ENCODE data around the gene TPX2.

TPX2 gene

DNA sequence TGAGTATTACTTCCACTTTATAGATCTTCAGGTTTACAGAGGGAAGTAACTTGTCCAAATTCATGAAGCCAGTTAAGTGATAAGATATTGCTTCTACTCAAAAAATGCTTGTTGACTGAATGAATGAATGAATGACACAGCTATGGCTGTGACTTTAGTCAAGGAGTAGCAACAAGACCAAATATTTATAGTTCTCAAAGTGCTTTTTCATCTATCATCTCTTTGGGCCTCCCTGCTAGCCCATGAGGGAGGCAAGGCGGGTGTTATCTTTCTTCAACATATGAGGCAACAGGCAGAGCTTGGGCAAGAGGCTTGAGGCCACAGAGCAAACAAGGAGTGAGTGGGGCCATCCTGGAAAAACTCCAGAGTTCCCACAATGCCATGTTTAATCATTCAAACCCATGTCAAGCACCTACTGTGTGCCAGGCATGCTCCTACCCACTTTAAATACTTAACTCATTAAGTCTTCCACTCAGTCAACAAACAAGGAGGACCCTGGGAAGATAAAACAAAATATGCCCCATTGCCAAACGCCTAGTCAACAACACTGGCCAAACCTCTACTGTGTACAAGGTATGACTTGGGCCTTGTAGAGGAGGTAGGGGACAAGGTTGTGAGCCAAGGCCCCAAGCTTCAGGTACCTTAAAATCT, 32.4 kb upstream of the TPX2 start:
- DNase-seq (ENCODE audit: low spot score) = peak; percentile 72

DNA sequence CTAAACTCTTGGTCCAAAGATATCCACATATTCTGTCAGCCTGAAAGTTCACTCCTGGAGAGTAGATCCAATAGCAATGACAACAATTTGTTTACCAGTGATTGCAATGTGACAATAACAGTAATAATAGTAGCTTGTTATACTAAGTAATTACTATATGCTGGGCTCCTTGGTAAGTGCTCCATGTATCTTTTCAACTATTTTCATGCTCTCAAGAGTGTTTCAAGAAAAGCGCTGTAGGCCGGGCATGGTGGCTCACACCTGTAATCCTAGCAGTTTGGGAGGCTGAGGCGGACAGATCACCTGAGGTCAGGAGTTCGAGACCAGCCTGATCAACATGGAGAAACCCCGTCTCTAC, 31.9 kb upstream of the TPX2 start:
- DNase-seq (ENCODE audit: low spot score) = no peak

DNA sequence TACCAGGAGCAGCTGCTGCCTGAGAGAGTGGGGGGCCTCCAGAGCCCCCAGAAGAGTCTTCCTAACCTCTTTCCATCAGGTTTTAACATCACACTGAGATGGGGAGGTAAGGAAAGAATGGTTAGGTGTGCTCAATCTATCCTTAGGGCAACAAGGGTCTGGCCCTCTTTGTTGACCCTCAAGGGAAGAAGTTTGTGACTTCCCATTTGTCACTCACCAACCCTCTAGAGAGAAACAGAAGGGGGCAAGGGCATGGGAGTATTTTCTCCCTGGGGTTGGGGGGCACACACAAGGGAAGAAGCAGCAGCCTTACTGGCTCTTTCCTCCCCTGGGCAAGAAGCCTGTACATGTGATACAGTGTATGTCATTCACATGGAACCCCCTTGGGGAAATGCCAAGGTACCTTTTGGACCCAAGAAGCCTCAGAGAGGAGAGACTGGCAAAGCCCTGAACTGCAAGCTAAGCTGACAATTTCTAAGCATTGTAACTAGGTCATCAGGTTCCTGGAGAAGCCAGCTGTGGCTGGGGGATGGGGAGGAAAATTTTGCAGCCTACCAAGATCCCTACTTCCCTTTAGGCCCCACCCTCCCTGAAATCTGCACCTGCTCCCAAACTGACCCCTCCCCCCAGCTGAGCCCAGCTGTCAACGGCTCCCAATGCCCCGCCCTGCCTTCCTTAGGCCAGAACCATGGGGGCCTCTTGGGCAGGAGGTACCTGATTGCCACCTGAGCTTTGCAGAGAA, 30.9 kb upstream of the TPX2 start:
- DNase-seq (ENCODE audit: low spot score) = no peak

DNA sequence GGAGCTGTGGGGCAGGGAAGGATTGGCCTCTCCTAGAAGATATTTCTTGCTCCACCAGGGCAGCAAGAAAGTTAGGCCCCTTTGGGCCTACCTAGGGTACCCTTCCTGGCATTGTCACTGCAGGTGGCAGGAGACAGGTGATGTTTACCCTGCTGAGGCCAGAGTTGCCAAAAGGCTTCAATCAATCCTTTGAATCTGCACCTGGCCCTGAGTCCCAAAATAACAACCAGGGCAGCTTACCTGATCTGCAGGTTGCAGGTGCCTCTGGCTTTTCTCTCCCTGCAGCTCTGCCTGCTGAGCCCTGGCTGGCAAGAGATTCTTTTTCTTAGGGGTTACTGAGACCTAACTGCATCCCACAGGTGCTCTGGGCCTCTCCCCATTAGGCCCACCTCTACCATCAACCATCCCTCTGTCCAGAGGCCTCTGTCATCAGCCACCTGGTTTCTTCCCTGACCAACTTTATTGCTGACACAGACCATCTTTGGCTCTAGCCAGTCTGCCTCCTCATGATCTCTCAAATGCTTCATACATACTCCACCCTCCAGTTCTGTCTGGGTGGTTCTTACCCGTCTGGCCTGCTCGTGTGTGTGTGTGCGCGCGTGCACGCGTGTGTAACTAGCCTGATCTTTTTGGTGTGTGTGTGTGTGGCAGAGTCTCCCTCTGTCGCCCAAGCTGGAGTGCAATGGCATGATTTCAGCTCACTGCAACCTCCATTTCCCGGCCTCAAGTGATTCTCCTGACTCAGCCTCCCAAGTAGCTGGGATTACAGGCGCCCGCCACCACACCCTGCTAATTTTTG, 30.2 kb upstream of the TPX2 start:
- no peak for DNase-seq (ENCODE audit: low spot score)

DNA sequence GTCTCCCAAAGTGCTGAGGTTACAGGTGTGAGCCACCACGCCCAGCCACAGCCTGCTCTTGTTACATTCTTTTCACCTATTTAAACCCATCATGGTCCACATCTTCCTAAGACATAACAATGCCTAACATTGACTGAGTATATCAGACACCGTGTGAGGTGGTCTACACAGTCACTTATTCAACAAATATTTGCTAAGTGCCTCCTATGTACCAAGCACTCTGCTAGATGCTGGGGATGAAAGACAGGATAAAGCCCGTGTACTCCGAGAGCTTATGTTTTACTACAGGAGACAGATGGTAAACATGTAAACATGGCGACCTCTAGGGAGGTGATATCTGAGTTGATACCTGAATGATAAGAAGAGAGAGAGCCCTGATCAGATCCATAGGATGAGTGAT, 29.2 kb upstream of the TPX2 start:
- no peak for DNase-seq (ENCODE audit: low spot score)

DNA sequence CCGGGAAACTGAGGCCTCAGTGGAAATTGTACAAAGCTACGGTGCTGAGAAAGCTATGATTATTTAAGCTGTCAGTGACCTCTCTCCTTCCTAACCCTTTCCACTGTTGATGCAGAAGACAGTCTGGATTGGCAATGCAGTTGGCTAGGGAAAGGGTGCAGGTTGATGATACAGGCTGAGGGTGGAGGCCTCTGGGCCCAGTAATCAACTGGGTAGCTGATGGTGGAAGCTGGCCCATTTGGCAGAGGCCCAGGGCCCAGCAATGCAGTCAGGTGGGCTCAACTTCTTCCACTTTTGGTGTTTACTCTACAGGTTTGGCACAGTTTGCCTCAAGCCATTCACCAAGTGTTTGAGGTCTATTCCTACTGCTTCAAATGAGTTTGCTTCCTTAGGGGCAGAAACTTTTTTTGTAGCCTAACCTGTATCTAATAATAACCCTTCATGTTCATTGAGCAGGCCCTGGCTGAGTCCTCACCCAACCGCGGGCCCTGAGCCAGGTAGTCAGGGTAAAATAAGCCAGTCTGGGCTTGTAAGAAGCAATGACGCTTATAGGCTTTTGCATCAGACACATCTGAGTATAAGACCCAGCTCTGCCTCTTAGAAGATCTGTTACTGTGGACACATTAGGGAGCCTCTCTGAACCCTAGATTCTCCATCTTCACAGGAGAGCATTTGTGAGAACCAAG, 28.5 kb upstream of the TPX2 start:
- no peak for DNase-seq (ENCODE audit: low spot score)

DNA sequence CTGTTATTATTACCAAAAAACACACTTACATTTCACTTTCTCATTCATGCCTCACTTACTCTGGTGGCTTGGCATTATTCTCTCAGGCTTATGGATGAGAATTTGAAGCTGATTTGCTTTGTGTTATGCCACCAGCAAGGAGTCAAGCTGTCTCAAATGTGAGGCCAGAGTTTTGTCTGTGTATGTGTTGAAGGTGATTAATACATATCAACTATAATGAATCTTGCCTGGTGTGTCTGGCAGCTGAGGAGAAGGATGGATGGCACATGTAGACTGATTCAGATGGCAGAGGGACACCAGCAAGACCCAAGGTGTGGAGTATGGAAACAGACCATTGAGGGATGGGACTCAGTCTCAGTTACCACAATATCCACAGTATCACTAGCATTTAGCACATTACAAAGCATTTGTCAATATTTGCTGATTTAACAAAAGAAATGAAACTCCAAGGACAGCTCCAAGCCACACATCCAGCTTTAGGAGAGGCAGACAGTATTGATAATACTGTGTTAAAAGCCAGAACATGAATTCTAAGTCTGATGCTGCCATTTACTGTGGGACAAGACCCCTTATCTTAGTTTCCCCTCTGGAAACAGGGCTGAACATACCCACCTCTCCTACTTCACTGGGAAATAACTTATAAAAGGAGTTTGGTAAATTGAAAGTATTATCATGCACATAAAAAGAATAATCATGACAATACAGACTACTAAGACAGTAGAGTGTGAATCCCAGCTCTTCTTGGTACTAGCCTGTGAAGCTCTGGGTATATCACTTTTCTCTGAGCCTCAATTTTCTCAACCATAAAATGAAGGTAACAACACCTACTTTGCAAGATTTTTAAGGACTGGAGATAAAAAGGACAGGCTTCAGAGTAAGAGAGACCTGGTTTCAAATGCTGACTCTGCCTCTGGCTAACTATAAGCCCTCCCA, 27.6 kb upstream of the TPX2 start:
- DNase-seq (ENCODE audit: low spot score) = no peak

DNA sequence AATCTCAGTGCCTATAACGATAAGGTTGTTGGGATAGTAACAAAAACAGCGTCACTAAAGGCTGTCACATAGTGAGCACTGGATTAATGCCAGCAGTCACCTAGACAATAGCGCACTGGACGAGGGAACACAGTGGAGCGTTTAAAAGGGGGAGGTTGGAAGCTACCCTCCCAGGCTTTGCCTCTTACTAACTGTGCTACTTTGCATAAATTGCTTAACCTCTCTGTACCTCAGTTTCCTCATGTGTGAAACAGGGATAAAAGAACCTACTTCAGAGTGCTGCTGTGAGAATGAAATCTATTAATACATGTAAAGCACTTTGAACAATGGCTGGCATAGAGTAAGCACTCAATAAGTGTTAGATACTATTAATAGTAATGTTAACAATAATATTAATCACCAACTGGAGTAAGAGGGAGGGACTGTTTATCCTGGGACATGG, 27.0 kb upstream of the TPX2 start:
- DNase-seq (ENCODE audit: low spot score) = no peak

DNA sequence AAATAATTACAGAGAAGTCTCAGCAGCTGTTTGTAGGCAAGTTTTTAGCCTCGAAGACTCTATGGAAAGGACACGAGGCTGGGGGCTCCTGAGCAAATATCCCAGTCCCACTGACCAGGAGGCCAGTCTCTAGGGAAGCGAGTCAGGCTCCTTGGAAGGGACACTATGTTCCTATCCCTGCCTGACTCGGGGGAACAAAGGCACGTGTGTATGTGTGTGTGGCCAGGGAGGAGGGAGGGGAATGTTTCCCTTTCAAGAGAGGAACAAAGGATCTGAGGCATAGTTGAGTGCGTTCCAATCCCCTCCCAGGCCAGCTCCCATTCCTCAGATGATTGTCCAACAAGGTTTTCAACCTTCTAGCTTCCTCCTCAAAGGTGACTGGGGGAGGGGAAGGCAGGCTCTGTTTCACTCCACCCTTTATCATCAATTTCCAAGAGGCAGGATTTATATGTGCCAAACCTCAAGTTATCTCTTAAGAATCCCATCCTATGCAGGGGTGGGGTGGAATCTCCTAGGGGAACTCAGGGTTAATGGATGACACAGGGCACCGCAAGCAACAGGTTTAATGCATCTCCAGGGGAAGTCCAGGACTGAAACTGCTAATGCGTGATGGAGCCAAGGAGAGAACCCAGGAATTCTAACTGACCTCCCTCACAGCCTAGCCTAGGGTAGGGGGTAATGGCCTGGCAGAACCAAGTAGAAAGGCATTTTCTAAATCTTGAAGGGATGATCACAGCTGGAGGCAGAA, 26.4 kb upstream of the TPX2 start:
- no peak for DNase-seq (ENCODE audit: low spot score)

DNA sequence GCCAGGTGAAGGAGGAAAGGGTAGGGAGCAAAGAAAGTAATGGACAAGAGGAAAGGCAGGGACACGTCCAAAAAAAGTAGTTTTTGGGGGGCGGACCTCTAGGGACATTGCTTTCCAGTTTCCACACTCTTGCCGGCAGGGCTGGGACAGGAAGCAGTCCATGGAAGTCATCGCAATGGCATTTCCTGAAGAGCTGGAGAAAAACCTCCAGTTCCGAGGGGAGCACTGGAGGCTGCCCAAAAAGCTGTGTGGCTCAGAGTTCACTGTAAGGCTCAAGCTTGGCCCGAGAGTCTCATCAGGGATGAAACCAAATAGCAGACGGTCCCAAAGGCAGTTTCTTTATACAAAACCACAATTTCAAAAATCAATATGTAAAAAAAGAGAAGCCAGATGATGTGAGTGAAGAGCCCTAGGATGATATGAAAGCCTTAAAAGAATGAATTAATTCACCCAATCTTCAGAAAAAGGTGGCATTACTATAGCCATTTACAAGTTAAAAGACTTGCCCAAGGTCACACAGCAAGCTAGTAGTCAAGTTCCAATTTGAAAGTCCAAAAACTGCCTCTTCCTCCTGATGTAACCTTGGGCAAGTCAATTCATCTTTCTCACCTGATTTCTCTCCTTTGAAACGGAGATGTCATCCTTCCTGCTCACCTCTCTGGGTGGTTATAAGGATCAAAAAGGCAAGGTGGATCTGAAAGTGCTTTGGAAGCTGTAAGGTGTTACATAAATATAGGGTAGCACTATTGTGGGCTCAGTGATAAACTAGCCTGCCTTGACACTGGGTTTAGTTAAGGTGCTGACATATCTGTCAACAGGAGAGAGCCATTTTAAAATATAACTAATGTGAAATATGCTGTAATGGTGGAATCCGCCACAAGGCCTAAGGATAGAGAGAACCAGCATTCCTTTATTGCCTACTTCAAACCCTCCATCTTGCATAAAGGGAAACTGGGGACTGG, 25.5 kb upstream of the TPX2 start:
- no peak for DNase-seq (ENCODE audit: low spot score)

DNA sequence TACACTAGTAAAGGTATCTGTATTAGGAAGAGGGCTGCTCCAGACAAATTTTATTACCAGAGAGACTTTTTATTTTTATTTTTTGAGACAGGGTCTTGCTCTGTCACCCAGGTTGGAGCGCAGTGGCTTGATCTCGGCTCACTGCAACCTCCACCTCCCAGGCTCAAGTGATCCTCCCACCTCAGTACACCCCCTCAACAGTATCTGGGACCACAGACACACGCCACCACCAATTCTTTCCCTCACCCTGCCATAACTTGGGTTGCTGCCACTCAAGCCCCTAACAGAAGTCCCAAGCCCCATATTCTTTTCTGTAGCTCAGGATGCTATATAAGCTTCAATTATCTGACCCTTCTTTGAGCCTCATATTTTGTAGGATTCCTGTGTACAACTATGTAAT, 23.3 kb upstream of the TPX2 start:
- DNase-seq (ENCODE audit: low spot score) = no peak

DNA sequence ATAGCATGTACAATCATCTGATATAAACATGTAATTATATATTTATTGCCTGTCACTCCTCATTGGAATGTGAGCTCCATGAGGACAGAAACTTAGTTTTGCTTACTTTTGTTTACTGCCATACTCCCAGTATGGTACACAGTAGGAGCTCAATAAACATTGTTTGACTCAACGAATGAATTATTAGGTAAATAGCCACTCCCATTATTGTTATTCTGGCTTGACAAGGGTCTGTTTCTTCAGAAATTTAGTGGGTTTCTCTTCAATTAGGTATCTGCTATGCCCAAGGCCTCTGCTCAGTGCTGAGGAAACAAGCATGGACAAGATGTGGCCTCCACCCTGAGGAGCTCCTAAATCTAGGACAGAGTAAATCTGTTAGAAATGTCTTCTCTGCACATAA, 22.7 kb upstream of the TPX2 start:
- DNase-seq (ENCODE audit: low spot score) = no peak

DNA sequence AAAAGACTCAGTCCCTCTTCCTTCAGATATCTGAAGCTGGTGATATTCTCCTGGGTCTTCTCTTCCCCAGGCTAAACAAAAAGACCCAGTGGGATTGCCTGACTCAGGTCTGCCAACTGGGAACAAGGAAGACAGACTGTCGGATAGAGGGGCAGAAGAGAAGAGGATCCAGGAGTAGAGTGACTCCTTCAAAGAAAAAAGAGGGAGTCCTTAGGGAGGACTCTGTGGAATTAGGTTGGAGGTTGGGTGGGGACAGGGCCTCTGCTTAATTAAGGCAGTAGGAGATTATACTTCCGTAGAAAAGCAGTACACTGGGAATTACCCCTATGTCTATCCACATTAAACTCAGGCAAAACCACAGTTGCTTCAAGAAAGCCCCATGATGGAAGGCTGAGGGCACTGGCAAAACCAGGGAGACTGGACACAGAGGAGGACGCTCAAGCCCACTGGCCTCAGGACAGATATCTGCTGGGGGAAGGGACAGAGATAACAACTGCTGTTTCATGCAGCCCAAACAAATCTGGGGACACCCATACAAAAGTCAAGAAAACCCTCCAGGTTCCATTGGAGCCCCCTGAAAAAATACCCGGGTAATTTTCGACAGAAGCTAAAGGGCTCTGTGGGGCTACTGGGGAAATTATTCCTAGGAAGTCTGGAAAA, 22.1 kb upstream of the TPX2 start:
- DNase-seq (ENCODE audit: low spot score) = no peak

DNA sequence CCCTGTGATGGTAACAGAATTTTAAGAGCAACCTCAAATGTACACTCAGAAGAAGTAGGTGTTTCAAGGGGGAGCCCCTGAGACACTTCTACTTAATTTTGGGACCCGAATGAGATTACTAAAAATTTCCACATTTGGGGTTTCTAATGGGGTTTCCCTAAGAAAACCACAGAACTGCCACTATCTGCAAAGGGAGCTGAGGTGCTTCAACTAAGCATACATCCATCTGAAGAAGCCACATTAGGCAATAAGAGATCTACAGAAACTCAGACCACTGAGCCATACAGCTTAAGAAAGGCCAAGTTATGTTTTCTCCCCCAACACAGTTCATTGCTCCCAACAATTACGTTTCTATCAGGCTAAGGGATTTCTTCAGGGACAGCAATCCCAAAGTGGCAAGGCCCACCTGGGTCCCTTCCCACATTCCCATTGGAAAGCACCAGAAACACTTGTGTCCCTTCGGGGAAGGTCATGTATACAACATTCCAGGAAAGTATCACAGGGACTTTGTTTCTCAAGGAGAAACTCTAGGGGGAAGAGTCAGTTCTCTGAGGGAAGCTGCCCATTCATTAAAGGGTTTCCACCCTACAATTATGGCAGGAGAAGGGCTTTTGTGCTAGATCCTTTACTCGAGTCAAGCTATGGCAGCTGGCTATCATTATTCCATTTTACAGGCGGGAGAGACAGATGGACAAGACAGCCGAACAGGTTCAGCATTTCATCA, 21.4 kb upstream of the TPX2 start:
- no peak for DNase-seq (ENCODE audit: low spot score)

DNA sequence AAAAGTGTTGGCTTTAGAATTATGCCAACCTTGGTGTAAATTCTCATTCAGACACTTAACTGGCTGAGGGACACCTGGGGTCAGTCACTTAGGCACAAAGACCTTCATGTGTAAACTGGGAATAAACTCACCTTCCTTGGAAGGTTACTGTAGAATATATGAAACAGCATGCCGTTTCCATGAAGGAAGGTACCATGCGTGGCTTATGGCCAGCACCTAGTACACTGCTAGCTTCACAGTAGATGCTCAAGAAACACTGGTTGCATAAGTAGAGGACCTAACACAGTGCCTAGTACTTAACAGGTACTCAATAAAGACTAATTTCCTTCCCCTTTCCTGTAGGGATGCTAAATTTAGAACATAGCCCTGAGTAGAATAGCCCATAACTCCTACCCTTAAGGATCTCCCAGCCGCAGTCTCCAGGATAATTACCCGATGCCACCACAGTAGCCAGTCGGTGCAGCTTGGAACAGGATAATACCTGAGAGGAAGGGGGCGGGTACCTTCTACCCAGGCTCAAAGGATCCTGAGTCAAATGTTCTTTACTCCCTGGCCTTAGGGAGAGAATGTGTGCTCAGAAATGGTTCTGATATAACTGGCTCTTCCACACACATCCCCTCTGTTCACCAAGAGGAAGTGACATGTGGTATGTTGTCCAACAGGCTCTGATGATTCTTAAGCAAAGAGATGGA, 20.0 kb upstream of the TPX2 start:
- DNase-seq (ENCODE audit: low spot score) = no peak

DNA sequence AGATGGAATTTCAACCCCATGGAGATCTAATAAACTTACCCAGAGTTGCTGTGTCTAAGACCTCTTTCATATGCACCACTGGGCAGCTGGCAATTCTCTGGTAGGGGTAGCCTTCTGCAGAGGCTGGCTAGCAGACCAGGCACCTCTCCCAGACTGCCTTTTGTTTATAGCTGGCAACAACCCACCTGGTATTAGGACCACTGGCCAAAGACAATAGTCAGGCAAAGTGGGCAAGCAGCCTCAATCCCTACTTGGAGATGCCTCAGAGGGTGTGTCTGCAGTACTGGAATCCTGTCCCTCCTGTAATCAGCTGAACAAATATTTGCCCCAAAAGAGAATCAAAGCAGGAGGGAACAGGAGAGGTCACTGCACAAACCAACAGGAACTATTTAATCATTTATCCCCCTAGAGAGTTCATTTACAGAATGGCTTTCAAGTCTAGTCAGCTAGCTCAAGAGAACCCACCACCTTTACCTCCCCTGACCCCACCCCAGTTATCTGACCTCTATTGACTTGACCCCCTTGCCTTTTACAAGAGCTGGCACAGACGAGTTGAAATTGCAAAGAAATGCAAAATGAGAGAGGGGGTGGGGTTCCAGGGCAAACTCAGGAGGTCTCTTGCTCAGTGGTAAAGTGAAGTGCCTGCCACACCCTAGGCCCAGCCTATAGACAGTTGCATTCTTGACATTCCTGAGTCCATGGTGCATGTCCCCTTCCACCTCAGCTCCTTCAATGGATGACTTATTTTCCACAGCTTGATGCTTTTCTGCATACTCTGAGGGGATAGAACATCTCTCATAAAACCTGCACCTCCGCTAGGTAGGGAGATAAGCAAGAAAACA, 19.2 kb upstream of the TPX2 start:
- DNase-seq (ENCODE audit: low spot score) = peak; percentile 73

All from HuH-7 (cell line).